NB4 (cell line): ENCODE measurements around the gene KLHL3.
"Not testable (repeated sequence)": the region's sequence is repeated elsewhere in the genome, so short reads cannot be mapped to it uniquely, and the experiment has no call there.

Experiments
- DNase-seq: peaks from one replicate; pipeline ENCODE4 v3.0.0; 2010; ENCODE audit warnings: low read depth
- H3K4me3 ChIP-seq: one replicate; pipeline ENCODE4 v1.5.1; 2011; ENCODE audit warnings: mild to moderate bottlenecking, low read depth, low read length, moderate library complexity
- CTCF ChIP-seq: IDR thresholded peaks from one replicate; pipeline ENCODE4 v1.5.1; 2012; ENCODE audit warnings: low read depth, low read length
- MAX ChIP-seq: IDR thresholded peaks from 2 replicates; pipeline ENCODE4 v1.6.1; 2011; ENCODE audit warnings: low read depth, low read length
- MYC ChIP-seq: IDR thresholded peaks from 2 replicates; pipeline ENCODE4 v1.6.1; 2011; ENCODE audit warnings: low read depth, low read length
- POLR2A ChIP-seq: IDR thresholded peaks from 2 replicates; pipeline ENCODE4 v1.6.1; 2011; ENCODE audit warnings: mild to moderate bottlenecking; ENCODE audit not compliant: insufficient read length; ENCODE audit errors: extremely low read depth

KLHL3 gene

GRCh38 chr5:137649228-137649935 lies 86.5 kb downstream of the KLHL3 start:
- DNase-seq, result no peak
- H3K4me3 ChIP-seq, result no peak overlapping the region
- no peak for TF ChIP-seq POLR2A
- no peak for TF ChIP-seq MAX
- TF ChIP-seq MYC, result no peak
- no peak for TF ChIP-seq CTCF

GRCh38 chr5:137648361-137648760 lies 87.5 kb downstream of the KLHL3 start:
- no peak for DNase-seq
- no peak for TF ChIP-seq CTCF
- TF ChIP-seq POLR2A, result no peak
- no peak for TF ChIP-seq MAX
- no peak overlapping the region for H3K4me3 ChIP-seq

- DNase-seq, result no peak
- TF ChIP-seq MAX, result no peak
- TF ChIP-seq CTCF, result no peak
- no peak overlapping the region for H3K4me3 ChIP-seq
Observed at GRCh38 chr5:137647401-137647800, 88.5 kb downstream of the KLHL3 start.

- DNase-seq, result no peak
- no peak for TF ChIP-seq MAX
- no peak for TF ChIP-seq CTCF
- no peak for TF ChIP-seq MYC
- no peak for TF ChIP-seq POLR2A
- H3K4me3 ChIP-seq, result no peak overlapping the region
Observed at GRCh38 chr5:137646761-137647160, 89.1 kb downstream of the KLHL3 start.

- H3K4me3 ChIP-seq, DNase-seq: not testable (repeated sequence)
Observed at GRCh38 chr5:137643081-137643480, 92.8 kb downstream of the KLHL3 start.

- no peak for DNase-seq
- H3K4me3 ChIP-seq, result no peak overlapping the region
- TF ChIP-seq MYC (no peak), POLR2A (no peak), CTCF (no peak), MAX (no peak)
Observed at GRCh38 chr5:137642091-137642490, 93.8 kb downstream of the KLHL3 start.
